Measurements from ENCODE around the gene SPP2.

DNA sequence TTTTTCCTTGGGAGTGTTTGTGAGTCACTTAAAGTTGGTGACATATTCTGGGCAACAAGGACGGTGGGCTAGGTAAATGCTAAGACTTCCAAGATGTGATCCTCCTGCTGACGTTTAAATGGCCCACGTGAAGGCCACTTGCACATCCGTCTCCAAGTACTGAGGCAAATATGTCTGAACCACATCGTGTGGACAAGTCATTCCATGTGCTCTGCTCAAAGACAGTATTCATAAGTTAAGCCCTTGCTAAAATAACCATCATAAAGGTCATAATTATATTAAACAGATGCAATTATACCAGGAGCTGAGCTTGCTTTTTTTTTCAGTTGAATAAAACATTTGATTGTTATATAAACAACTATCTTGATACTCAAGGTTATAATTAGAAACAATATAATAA lies 44.8 kb downstream of the SPP2 start:
- TF ChIP-seq EZH2 (IDR thresholded peaks at IDR 0.05; ENCODE audit: low read length, missing control alignments), result no peak
- TF ChIP-seq, protein P1, sequence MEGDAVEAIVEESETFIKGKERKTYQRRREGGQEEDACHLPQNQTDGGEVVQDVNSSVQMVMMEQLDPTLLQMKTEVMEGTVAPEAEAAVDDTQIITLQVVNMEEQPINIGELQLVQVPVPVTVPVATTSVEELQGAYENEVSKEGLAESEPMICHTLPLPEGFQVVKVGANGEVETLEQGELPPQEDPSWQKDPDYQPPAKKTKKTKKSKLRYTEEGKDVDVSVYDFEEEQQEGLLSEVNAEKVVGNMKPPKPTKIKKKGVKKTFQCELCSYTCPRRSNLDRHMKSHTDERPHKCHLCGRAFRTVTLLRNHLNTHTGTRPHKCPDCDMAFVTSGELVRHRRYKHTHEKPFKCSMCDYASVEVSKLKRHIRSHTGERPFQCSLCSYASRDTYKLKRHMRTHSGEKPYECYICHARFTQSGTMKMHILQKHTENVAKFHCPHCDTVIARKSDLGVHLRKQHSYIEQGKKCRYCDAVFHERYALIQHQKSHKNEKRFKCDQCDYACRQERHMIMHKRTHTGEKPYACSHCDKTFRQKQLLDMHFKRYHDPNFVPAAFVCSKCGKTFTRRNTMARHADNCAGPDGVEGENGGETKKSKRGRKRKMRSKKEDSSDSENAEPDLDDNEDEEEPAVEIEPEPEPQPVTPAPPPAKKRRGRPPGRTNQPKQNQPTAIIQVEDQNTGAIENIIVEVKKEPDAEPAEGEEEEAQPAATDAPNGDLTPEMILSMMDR (conservative IDR thresholded peaks at IDR 0.05 in 1 of 2, IDR thresholded peaks at IDR 0.05 in 1 of 2; ENCODE audit: low read depth in 1 of 2, low read length in 2 of 2), result no peak

Data from fibroblast of lung (primary cell).